Stomach (tissue), 9 donors: ENCODE measurements around the gene SVIL. TPM values are rescaled to one million over a fixed set of nuclear protein-coding genes. Genes with fewer than 3 reads are reported as not detected.

Source experiments
- DNase-seq, 2 donors: peaks; one replicate each; pipeline versions ENCODE4 v3.0.0 to v3.0.0-alpha.2; 2013 to 2019
- H3K27ac ChIP-seq, 5 donors: fragments of 200-600 bp in 4 of 5; sonication (generic) in 4 of 5; one replicate each; pipeline ENCODE4 v1.5.1; 2013 to 2019; ENCODE audit warnings: mild to moderate bottlenecking in 1 of 5, moderate library complexity in 1 of 5
- H3K27me3 ChIP-seq, 3 donors: fragments of 200-600 bp; sonication (generic); one replicate each; pipeline ENCODE4 v1.5.1; 2017 to 2019; ENCODE audit warnings: mixed run types in 1 of 3
- H3K36me3 ChIP-seq, 4 donors: fragments of 200-600 bp; sonication (generic); 1 replicate in 3 of 4; 2 replicates in 1 of 4; pipeline ENCODE4 v1.5.1; 2016 to 2019
- H3K4me1 ChIP-seq, 4 donors: fragments of 200-600 bp; sonication (generic); one replicate each; pipeline ENCODE4 v1.5.1; 2016 to 2019
- H3K4me3 ChIP-seq, 4 donors: fragments of 200-600 bp; sonication (generic) in 3 of 4; one replicate each; pipeline ENCODE4 v1.5.1; 2016 to 2019; ENCODE audit warnings: mild to moderate bottlenecking in 1 of 4
- H3K9me3 ChIP-seq, 4 donors: fragments of 200-600 bp; sonication (generic); one replicate each; pipeline ENCODE4 v1.5.1; 2016 to 2019
- EP300 ChIP-seq: sonication (generic); formaldehyde crosslinking; IDR thresholded peaks from one replicate; pipeline ENCODE4 v1.6.1; 2017; ENCODE audit warnings: antibody characterized with exemption
- POLR2A ChIP-seq, 4 donors: fragments of 450-650 bp; IDR thresholded peaks; one replicate each; pipeline ENCODE4 v1.6.1; 2016; ENCODE audit warnings: antibody characterized with exemption in 4 of 4, control low read depth in 2 of 4, mild to moderate bottlenecking in 1 of 4, moderate library complexity in 1 of 4
- POLR2AphosphoS5 ChIP-seq, 3 donors: sonication (generic); formaldehyde crosslinking; IDR thresholded peaks; one replicate each; pipeline ENCODE4 v1.6.1; 2016; ENCODE audit warnings: antibody characterized with exemption in 3 of 3
- WGBS, 5 donors: extraction: QIAGEN DNeasy Blood & Tissue Kit in 3 of 5; methylation state at CpG; one replicate each; pipeline versions ENCODE4 v1.1.5 to v1.1.7; 2013 to 2018; 5-methylcytosine and 5-hydroxymethylcytosine counted together
- intact Hi-C: fragments of 100-400 bp; cut with DNase I; formaldehyde crosslinking; loops from one replicate; pipeline ENCODE4 v1.15.1; 2023; ENCODE audit warnings: low total_unique reads
- polyA plus RNA-seq, 3 donors: library from polyadenylated mRNA; stranded (reverse); fragments of 200-250 nt; gene quantifications; one replicate each; pipeline ENCODE4 v1.2.3, GENCODE V29; 2013
- total RNA-seq, 5 donors: library from RNA; depleted of rRNA; stranded (reverse); fragments of >200 nt; gene quantifications; one replicate each; pipeline versions ENCODE4 v1.1.0 to v1.2.3, GENCODE V29; 2014 to 2016
- TF ChIP-seq, protein P1 (sequence below), 7 experiments: fragments of 450-650 bp in 4 of 7; fragments of 200-600 bp in 3 of 7; sonication (generic) in 3 of 7; IDR thresholded peaks; one replicate each; pipeline ENCODE4 v1.5.1; 2016 to 2019; ENCODE audit warnings: antibody characterized with exemption in 7 of 7, control low read depth in 2 of 7, mild to moderate bottlenecking in 1 of 7
- donor health status: healthy with polysubstance abuse.
- donor health status: Bipolar disorder and iron deficiency.
- donor health status: healthy.

The SVIL gene
- total and polyA plus RNA-seq, 8 donors = 6.8 to 400 (median 112) TPM

DNA sequence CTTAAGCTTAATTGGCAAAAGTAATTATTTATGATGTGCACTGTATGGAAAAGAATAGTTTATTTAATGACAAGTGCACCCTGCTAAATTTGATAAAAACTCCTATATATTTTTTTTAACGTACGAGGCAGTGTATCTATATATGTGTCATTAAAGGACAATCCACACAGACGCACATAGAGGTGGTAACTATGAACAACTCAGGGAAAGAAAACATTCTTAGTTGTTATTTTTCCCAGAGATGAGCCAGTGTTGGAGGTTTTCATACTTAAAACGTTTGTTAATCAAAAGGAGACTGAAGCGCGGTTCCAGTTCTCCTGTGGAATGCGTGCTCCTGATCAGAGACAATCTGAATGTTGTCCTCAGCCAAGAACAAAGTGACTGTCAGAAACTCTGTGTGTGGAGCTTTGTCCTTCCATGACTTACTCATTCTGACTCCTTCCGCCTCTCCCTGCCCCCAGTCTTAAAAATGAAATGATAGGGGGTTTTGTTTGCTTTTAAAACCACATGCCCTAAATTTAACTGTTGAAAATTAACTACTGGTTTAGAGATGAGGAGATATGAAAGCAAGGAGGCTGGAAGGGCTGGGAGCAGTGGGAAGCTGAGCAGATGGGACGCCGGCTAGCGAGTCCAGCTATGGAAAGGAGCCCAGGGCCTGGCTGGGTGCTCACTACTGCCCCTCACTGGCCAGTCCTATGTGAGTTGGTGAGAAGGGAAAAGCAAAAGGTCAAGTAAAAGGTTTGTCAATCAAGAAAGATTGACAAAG, 99.6 kb downstream of the SVIL start:
- Histone ChIP-seq H3K9me3 (no peaks in the 10 kb centered on the region), H3K4me3 (peak overlapping the region in 3 of 4 donors; percentile 3 to 17 (median 13)), H3K36me3 (peaks cover under 1 to 36% (median 22%) of the 10 kb centered on the region in 4 donors), H3K27me3 (no peaks in the 10 kb centered on the region), H3K27ac (peak overlapping the region; percentile 55 to 84 (median 69)), H3K4me1 (peaks cover 11 to 50% (median 30%) of the 10 kb centered on the region in 4 donors)
- TF ChIP-seq EP300 (no peak), POLR2AphosphoS5 (IDR thresholded peaks at IDR 0.05) (peak in 2 of 3 donors; percentile 17 to 51), POLR2A (IDR thresholded peaks at IDR 0.05) (no peak)
- TF ChIP-seq, protein P1, sequence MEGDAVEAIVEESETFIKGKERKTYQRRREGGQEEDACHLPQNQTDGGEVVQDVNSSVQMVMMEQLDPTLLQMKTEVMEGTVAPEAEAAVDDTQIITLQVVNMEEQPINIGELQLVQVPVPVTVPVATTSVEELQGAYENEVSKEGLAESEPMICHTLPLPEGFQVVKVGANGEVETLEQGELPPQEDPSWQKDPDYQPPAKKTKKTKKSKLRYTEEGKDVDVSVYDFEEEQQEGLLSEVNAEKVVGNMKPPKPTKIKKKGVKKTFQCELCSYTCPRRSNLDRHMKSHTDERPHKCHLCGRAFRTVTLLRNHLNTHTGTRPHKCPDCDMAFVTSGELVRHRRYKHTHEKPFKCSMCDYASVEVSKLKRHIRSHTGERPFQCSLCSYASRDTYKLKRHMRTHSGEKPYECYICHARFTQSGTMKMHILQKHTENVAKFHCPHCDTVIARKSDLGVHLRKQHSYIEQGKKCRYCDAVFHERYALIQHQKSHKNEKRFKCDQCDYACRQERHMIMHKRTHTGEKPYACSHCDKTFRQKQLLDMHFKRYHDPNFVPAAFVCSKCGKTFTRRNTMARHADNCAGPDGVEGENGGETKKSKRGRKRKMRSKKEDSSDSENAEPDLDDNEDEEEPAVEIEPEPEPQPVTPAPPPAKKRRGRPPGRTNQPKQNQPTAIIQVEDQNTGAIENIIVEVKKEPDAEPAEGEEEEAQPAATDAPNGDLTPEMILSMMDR (IDR thresholded peaks at IDR 0.05) = peak in 5 of 7 experiments; percentile 20 to 49 (median 43)
- peak; percentile 69 to 83 for DNase-seq
- intact Hi-C loops = no loop called here
- 17 to 30% (median 21%) methylated on average over 11 of the region's 11 CpGs for WGBS, 5 donors

DNA sequence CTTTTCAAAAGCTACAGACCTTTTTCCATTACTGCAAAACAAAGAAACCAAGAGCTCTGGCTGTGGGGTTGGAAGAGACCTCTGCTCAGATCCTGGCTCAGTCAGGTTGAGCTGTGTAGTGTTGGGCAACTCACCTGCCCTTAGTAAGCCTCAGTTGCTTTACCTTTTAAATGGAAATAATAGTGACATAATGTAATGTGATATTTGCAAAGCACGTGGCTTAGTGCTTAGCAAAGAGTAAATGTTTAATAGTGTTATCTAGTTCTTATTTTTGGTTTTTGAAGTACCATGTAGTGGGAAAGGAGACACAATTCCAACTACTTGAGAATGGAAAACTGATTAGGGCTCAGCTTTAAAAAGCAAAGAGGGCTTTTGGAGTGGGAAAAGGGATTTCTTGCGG, 100.2 kb downstream of the SVIL start:
- intact Hi-C loops = no loop called here
- DNase-seq = no peak
- H3K4me3 ChIP-seq = no peak overlapping the region
- 21 to 41% (median 29%) methylated on average over 2 of the region's 2 CpGs for WGBS, 5 donors
- no peak for TF ChIP-seq POLR2AphosphoS5 (IDR thresholded peaks at IDR 0.05)
- no peak for TF ChIP-seq EP300
- TF ChIP-seq, protein P1 (IDR thresholded peaks at IDR 0.05) = no peak
- no peak for TF ChIP-seq POLR2A (IDR thresholded peaks at IDR 0.05)
- peaks cover 5 to 39% (median 28%) of the 10 kb centered on the region in 4 donors for H3K36me3 ChIP-seq
- peaks cover 11 to 50% (median 30%) of the 10 kb centered on the region in 4 donors for H3K4me1 ChIP-seq
- H3K9me3 ChIP-seq = no peaks in the 10 kb centered on the region
- peak overlapping the region in 4 of 5 donors; percentile 55 to 84 (median 62) for H3K27ac ChIP-seq
- H3K27me3 ChIP-seq = no peaks in the 10 kb centered on the region

DNA sequence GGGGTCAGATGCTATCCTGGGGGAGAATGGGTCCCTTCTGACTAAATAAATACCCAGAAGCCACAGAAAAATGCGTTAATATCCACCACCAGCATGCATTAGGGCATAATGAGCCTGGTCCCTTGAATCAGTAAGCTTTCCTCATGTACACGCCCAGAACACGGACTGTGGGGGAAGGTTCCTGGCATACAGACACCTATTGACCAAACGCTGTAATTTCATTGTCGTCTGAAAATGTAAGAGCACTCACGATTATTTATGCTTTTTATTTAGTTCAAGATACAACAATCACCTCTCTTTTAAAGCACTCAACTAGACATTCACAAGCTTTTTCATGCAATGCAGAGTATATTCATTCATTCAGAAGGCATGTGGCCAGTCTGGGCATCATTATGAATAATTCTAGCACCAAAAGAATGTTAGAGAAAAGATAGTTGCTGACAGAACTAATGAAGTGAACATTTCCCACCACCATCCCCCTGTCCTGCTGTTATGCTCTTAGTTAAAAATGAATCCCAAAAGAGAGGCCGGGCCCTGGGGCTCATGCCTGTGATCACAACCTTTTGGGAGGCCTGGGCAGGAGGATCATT, 101.0 kb downstream of the SVIL start:
- no peak for TF ChIP-seq POLR2AphosphoS5 (IDR thresholded peaks at IDR 0.05)
- TF ChIP-seq, protein P1 (IDR thresholded peaks at IDR 0.05) = no peak
- TF ChIP-seq POLR2A (IDR thresholded peaks at IDR 0.05) = no peak
- TF ChIP-seq EP300 = no peak
- H3K9me3 ChIP-seq = no peaks in the 10 kb centered on the region
- H3K27ac ChIP-seq = peak overlapping the region in 3 of 5 donors; percentile 20 to 84 (median 69)
- WGBS, 5 donors = 35 to 70% (median 55%) methylated on average over 7 of the region's 7 CpGs
- no peak overlapping the region for H3K4me3 ChIP-seq
- DNase-seq = peak in 1 of 2 donors; percentile 37
- intact Hi-C loops = no loop called here
- peaks cover 11 to 50% (median 28%) of the 10 kb centered on the region in 4 donors for H3K4me1 ChIP-seq
- H3K36me3 ChIP-seq = peaks cover 8 to 37% (median 30%) of the 10 kb centered on the region in 4 donors
- H3K27me3 ChIP-seq = no peaks in the 10 kb centered on the region

DNA sequence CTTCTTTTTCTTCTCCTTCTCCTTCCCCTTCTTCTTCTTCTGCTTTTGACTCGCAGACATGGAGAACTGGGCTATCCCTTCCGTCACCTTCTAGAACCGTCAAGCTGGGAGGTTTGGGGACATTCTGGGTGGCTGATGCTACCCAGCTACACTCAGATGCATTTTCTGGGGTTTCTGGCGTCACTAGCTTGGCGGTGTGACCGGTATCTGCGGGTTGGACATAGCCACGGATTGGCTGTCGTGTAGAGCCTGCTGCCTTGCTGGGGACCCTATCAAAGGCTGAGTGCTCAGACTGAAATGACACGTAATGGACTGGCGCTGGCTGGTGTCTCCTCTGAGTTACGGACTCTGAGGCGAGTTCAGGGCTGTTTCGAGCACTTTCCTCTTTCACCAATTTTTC, 101.7 kb downstream of the SVIL start:
- Histone ChIP-seq H3K27ac (no peak overlapping the region), H3K36me3 (peaks cover 13 to 39% (median 30%) of the 10 kb centered on the region in 4 donors), H3K27me3 (no peaks in the 10 kb centered on the region), H3K4me3 (no peak overlapping the region), H3K4me1 (peaks cover 11 to 45% (median 28%) of the 10 kb centered on the region in 4 donors), H3K9me3 (no peaks in the 10 kb centered on the region)
- TF ChIP-seq POLR2AphosphoS5 (IDR thresholded peaks at IDR 0.05) (no peak), EP300 (no peak), POLR2A (IDR thresholded peaks at IDR 0.05) (no peak)
- TF ChIP-seq, protein P1 (IDR thresholded peaks at IDR 0.05) = no peak
- DNase-seq = no peak
- intact Hi-C loops = no loop called here
- WGBS, 5 donors = 86 to 94% (median 92%) methylated on average over 14 of the region's 14 CpGs
